Calu3 (cell line): ENCODE measurements around the gene IL13. TPM values are rescaled to one million over a fixed set of nuclear protein-coding genes. Genes with fewer than 3 reads are reported as not detected.

Experiments
- BruUV-seq: library from RNA; stranded (reverse); fragments of 400-500 nt; replicated peaks from 2 replicates; lab custom pipeline; 2021; lab: Mats Ljungman, UMichigan
- CTCF ChIA-PET: fragments of 300-600 bp; sonication (Branson Sonifier 250); formaldehyde crosslinking; loops from one replicate; lab custom pipeline; 2022; ENCODE audit warnings: antibody characterized with exemption; lab: Charles Lee
- DNase-seq: peaks from one replicate; pipeline ENCODE4 v3.0.0; 2022
- H3K27ac Mint-ChIP-seq: one replicate; pipeline ENCODE4 v1.8.0; 2022; ENCODE audit warnings: mixed read lengths; ENCODE audit not compliant: unreplicated experiment
- H3K27me3 Mint-ChIP-seq: one replicate; pipeline ENCODE4 v1.8.0; 2022; ENCODE audit warnings: mixed read lengths; ENCODE audit not compliant: unreplicated experiment
- H3K36me3 Mint-ChIP-seq: one replicate; pipeline ENCODE4 v1.8.0; 2022; ENCODE audit warnings: mild to moderate bottlenecking, moderate library complexity, mixed read lengths; ENCODE audit not compliant: insufficient read depth, unreplicated experiment
- H3K4me1 Mint-ChIP-seq: one replicate; pipeline ENCODE4 v1.8.0; 2022; ENCODE audit warnings: mild to moderate bottlenecking, low read depth, mixed read lengths; ENCODE audit not compliant: unreplicated experiment
- H3K4me3 Mint-ChIP-seq: one replicate; pipeline ENCODE4 v1.8.0; 2022; ENCODE audit warnings: mild to moderate bottlenecking, low read depth, moderate library complexity, mixed read lengths; ENCODE audit not compliant: unreplicated experiment
- H3K9me3 Mint-ChIP-seq: one replicate; pipeline ENCODE4 v1.8.0; 2022; ENCODE audit warnings: low read depth, mixed read lengths; ENCODE audit not compliant: unreplicated experiment
- intact Hi-C: fragments of 100-400 bp; cut with micrococcal nuclease; formaldehyde crosslinking; loops from one replicate; pipeline ENCODE4 v1.10.0; 2022; ENCODE audit not compliant: unreplicated experiment
- total RNA-seq: library from RNA; stranded (reverse); gene quantifications from 2 replicates; pipeline ENCODE4 v1.2.3, GENCODE V29; 2022
- TF ChIP-seq, protein P1 (sequence below): fragments of 200-600 bp; IDR thresholded peaks from one replicate; pipeline ENCODE4 v1.8.0; 2022; ENCODE audit warnings: antibody characterized with exemption; ENCODE audit not compliant: unreplicated experiment

IL13 gene
- total RNA-seq, 1 experiment from 2014 or later: not detected

DNA sequence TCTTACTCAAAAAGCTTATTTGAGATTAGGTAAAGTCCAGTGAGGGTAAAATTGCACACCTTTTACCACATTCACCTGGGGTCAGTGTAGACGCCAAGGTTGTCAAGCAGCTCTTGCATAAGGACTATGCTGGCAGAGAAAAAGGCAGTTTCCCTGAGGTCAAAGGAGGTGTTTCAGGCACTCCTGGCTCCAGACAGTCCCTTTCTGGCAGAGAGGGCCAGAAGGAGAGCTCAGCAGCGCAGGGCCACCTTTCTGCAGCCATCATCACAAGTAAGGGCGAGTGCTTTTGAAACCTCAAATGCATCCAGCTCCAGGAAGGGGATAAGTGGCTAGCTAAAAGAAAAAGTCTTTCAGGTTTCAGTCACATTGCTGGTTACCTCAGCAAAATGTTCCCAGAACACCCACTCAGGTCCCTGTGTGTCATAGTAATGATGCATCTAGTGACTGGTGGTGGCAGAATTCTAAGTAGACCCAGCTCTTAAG, 16.7 kb upstream of the IL13 start:
- peaks cover 12% of the 10 kb centered on the region for H3K36me3 Mint-ChIP-seq
- no TSS peak for BruUV-seq
- H3K4me1 Mint-ChIP-seq: no peaks in the 10 kb centered on the region
- no peaks in the 10 kb centered on the region for H3K27me3 Mint-ChIP-seq
- H3K27ac Mint-ChIP-seq: no peak overlapping the region
- intact Hi-C loops: no loop called here
- no peak overlapping the region for H3K4me3 Mint-ChIP-seq
- TF ChIP-seq, protein P1, sequence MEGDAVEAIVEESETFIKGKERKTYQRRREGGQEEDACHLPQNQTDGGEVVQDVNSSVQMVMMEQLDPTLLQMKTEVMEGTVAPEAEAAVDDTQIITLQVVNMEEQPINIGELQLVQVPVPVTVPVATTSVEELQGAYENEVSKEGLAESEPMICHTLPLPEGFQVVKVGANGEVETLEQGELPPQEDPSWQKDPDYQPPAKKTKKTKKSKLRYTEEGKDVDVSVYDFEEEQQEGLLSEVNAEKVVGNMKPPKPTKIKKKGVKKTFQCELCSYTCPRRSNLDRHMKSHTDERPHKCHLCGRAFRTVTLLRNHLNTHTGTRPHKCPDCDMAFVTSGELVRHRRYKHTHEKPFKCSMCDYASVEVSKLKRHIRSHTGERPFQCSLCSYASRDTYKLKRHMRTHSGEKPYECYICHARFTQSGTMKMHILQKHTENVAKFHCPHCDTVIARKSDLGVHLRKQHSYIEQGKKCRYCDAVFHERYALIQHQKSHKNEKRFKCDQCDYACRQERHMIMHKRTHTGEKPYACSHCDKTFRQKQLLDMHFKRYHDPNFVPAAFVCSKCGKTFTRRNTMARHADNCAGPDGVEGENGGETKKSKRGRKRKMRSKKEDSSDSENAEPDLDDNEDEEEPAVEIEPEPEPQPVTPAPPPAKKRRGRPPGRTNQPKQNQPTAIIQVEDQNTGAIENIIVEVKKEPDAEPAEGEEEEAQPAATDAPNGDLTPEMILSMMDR: no peak
- CTCF ChIA-PET: no interaction called here
- H3K9me3 Mint-ChIP-seq: no peaks in the 10 kb centered on the region
- DNase-seq: no peak

DNA sequence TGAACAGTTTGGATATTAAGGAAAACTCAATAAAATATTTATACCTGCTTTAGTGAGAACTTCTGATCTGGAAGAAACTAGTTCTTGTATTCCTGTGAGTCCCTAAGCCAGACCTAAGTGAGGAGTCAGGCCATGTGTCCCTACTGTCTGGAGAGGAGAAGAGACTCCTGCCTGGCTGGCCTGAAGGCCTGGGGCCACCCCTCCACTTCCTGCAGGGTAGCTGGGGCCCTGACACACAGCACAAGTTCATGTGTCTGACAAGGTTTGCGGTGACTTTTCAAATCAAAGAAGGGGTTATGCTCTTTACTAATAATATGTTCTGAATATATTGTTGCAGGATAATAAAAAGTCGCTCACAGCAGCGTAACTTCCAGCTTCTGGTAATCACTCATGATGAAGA, 16.1 kb upstream of the IL13 start:
- no TSS peak for BruUV-seq
- intact Hi-C loops: no loop called here
- Mint-ChIP-seq H3K9me3 (no peaks in the 10 kb centered on the region), H3K4me1 (no peaks in the 10 kb centered on the region), H3K4me3 (no peak overlapping the region), H3K27ac (no peak overlapping the region), H3K36me3 (peaks cover 12% of the 10 kb centered on the region), H3K27me3 (no peaks in the 10 kb centered on the region)
- no peak for DNase-seq
- TF ChIP-seq, protein P1: no peak
- CTCF ChIA-PET: no interaction called here

- Mint-ChIP-seq H3K27me3 (no peaks in the 10 kb centered on the region), H3K4me3 (no peak overlapping the region), H3K9me3 (no peaks in the 10 kb centered on the region), H3K36me3 (peaks cover 12% of the 10 kb centered on the region), H3K27ac (no peak overlapping the region), H3K4me1 (no peaks in the 10 kb centered on the region)
- CTCF ChIA-PET: no interaction called here
- no peak for DNase-seq
- no TSS peak for BruUV-seq
- intact Hi-C loops: no loop called here
- TF ChIP-seq, protein P1: no peak
Measured at GRCh38 chr5:132644177-132644576, 13.8 kb upstream of the IL13 start.

- Mint-ChIP-seq H3K4me1 (no peaks in the 10 kb centered on the region), H3K9me3 (no peaks in the 10 kb centered on the region), H3K27ac (no peak overlapping the region), H3K27me3 (no peaks in the 10 kb centered on the region), H3K4me3 (no peak overlapping the region), H3K36me3 (peaks cover 12% of the 10 kb centered on the region)
- TF ChIP-seq, protein P1: no peak
- intact Hi-C loops: no loop called here
- BruUV-seq: no TSS peak
- DNase-seq: no peak
- CTCF ChIA-PET: no interaction called here
Measured at GRCh38 chr5:132646583-132647266, 11.2 kb upstream of the IL13 start.
